T-helper 1 cell treated with Interleukin-12 subunit alpha and Interleukin-12 subunit beta and Interleukin-4 antibody, amounts not matched to agents 30 μg/mL and 1 μg/mL, for 36 hours (primary cell): ENCODE data around the gene ARHGAP20.
"Not testable (repeated sequence)": the region's sequence is repeated elsewhere in the genome, so short reads cannot be mapped to it uniquely, and the experiment has no call there.

Experiments
- H3K27ac Mint-ChIP-seq: one replicate; pipeline ENCODE4 v1.8.0; 2021; ENCODE audit warnings: mild to moderate bottlenecking, mixed read lengths
- H3K27me3 Mint-ChIP-seq: one replicate; pipeline ENCODE4 v1.8.0; 2021; ENCODE audit warnings: low read depth, mixed read lengths
- H3K36me3 Mint-ChIP-seq: one replicate; pipeline ENCODE4 v1.8.0; 2021; ENCODE audit warnings: low read depth, mixed read lengths
- H3K4me1 Mint-ChIP-seq: one replicate; pipeline ENCODE4 v1.8.0; 2021; ENCODE audit warnings: low read depth, mixed read lengths
- H3K4me3 Mint-ChIP-seq: one replicate; pipeline ENCODE4 v1.8.0; 2021; ENCODE audit warnings: mild to moderate bottlenecking, moderate library complexity, mixed read lengths
- H3K9me3 Mint-ChIP-seq: one replicate; pipeline ENCODE4 v1.8.0; 2021; ENCODE audit warnings: mixed read lengths

ARHGAP20 gene

DNA sequence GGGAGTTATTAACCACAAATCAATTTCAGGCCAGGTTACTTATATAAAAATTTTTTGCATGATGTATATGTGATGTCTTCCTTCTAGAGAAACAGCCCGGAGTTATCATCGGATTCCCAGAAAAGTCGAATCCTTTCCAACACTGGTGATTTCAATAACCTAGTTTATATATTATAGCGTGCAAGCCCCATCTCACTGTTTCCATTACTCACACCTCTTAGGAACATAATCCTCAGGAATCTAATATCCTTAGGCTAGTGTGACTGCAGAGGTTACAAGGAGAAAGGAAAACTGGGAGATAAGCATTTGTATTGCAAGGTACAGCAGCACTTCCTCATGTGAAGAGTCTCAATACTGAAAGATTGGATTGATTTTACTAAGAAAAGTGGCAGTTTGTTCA, 20.3 kb downstream of the ARHGAP20 start:
- Mint-ChIP-seq H3K27me3 (peaks cover 4% of the 10 kb centered on the region), H3K4me3 (no peak overlapping the region), H3K27ac (no peak overlapping the region), H3K4me1 (no peaks in the 10 kb centered on the region), H3K9me3 (no peaks in the 10 kb centered on the region), H3K36me3 (no peaks in the 10 kb centered on the region)

DNA sequence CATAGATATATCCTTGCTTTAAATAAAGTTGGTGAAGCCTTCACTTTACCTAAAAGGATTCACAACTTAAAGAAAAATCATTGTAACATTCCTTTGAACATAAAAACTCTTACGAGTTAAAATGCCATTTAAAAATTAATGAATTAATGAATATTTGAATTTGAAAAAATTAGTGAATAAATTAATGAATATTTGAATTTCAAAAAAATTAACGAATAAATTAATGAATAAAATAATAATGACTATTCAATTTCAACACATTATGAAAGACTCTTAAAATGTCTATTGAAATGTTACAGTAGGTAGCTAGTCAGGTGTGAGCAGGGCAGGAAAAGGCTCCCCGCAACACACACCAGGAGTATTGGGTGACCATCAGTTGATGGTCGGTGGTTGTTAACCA, 22.9 kb downstream of the ARHGAP20 start:
- H3K27me3 Mint-ChIP-seq: peaks cover 8% of the 10 kb centered on the region
- H3K27ac Mint-ChIP-seq: no peak overlapping the region
- H3K36me3 Mint-ChIP-seq: no peaks in the 10 kb centered on the region
- H3K4me1 Mint-ChIP-seq: no peaks in the 10 kb centered on the region
- H3K9me3 Mint-ChIP-seq: no peaks in the 10 kb centered on the region
- H3K4me3 Mint-ChIP-seq: no peak overlapping the region

DNA sequence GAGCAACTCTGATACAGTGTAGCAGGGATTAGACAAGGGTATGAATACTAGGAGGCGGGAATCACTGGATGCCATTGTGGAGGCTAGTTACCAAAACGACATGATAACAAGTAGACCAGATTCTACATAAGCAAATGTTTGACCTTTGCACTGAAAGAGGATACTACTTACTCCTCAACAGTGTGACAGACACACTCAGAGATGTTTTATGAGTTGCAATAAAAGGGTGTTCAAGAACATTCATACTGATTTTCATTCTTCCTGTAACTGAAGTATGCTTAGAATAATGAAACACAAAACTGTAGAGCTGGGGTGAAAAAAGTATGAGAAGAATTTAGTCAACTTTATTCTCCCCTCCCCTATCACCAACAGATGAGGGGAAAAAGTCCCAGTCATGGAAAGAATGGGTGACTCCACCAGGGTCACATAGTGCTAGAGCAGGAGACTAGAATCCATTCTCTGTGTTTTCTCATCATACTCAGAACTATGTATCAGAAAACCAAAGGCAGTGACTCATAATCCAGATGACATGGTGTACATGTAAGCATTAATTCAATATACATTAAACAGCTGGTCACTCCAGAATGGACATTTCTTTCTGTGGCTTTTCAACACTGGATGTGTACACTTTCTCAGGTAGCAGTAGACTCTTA, 32.8 kb downstream of the ARHGAP20 start:
- no peaks in the 10 kb centered on the region for H3K36me3 Mint-ChIP-seq
- no peak overlapping the region for H3K4me3 Mint-ChIP-seq
- H3K27ac Mint-ChIP-seq: no peak overlapping the region
- no peaks in the 10 kb centered on the region for H3K9me3 Mint-ChIP-seq
- peaks cover 6% of the 10 kb centered on the region for H3K27me3 Mint-ChIP-seq
- H3K4me1 Mint-ChIP-seq: no peaks in the 10 kb centered on the region

DNA sequence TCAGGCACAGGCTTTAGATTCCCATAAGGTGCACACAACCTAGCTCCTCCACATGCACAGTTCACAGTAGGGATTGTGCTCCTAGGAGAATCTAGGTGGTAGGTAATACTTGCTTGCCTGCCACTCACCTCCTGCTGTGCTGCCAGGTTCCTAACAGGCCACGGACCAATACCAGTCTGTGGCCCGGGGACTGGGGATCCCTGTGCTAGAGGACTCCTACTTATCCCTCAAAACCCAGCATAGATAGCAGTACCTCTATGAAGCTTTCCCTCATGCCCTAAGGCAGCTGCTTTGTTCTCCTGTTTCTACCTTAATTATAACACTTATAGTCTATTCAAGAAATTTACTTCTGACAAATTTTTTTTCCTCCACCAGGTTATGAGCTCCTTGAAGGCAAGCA, 36.7 kb downstream of the ARHGAP20 start:
- Mint-ChIP-seq H3K4me1 (no peaks in the 10 kb centered on the region), H3K27ac (no peak overlapping the region), H3K9me3 (no peaks in the 10 kb centered on the region), H3K4me3 (no peak overlapping the region), H3K27me3 (peaks cover 2% of the 10 kb centered on the region), H3K36me3 (no peaks in the 10 kb centered on the region)

DNA sequence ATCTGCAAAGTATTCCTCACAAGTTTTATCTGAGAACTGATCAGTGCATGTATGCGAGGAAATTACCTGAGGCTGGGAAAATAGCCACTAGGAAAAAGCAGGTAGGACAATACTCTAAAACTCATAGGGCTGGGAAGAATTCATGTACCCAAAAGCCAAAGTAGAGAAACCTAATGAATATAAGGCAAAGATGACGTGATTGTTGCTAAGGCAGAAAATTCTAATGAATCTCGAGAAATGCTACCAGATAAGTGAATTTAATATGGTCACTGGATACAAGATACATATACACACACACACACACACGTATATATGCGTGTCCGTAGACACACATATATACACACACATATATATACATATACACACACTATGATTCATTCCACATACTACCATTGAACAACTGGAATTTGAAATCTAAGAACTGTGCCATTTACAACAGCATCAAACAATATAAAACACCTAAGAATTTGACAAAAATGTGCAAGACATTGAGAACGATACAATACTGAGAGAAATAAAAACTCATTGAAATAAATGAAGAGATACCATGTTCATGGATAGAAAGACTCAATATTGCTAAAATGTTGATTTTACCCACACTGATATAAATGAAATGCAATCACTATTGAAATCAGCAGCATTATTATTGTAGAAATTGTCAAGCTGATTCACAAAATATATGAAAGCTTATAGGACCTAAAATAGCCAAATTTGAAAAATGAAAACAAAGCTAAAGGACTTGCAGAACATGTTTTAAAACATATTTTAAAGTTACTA, 46.4 kb downstream of the ARHGAP20 start:
- Mint-ChIP-seq H3K36me3 (no peaks in the 10 kb centered on the region), H3K27ac (no peak overlapping the region), H3K4me3 (no peak overlapping the region), H3K9me3 (no peaks in the 10 kb centered on the region), H3K27me3 (peaks cover 5% of the 10 kb centered on the region), H3K4me1 (no peaks in the 10 kb centered on the region)

DNA sequence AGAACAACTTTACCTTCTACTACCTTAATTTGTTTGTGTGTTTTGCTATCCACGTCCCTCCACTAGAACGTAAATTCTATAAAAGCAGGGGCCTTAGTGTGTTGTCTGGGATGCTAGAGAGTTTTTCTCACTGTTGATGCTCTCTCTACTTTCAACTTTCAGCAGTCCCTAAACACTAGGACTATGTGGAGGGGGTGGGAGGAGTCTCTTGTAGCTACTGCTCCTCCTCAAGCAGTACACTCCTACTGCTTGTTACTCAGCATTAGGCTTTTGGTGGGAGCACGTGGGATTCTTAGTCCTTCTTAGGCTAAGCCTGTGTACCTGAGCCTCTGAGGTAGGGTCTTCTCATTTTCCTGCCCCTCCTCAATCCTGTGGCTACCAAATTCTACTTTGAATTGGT, 56.3 kb downstream of the ARHGAP20 start:
- Mint-ChIP-seq H3K36me3 (peaks cover 1% of the 10 kb centered on the region), H3K4me3 (no peak overlapping the region), H3K27me3 (no peaks in the 10 kb centered on the region)

DNA sequence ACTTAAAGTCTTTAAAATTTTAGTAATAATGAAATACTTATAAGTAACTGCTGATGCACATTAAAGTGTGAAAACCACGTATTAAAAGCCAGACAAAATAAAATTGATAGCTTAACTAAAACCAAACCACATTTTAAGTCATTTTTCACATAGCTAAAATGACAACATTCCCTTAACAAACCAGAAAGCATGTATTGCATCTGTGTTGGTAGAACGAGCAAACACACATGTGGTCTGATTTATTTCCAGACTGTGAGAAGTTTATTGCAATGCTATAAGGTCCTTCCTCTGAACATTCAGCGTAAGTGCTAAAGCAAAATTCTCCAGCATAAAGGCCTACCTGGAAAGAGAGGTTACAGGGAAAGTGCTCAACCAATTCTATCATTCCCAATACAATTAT, 57.8 kb downstream of the ARHGAP20 start:
- peaks cover 4% of the 10 kb centered on the region for H3K9me3 Mint-ChIP-seq
- peaks cover 1% of the 10 kb centered on the region for H3K36me3 Mint-ChIP-seq
- no peaks in the 10 kb centered on the region for H3K4me1 Mint-ChIP-seq
- no peak overlapping the region for H3K4me3 Mint-ChIP-seq
- no peaks in the 10 kb centered on the region for H3K27me3 Mint-ChIP-seq
- H3K27ac Mint-ChIP-seq: no peak overlapping the region

More for the DNA sequence above, 56.3 kb downstream of the ARHGAP20 start:
- H3K27ac Mint-ChIP-seq: no peak overlapping the region
- no peaks in the 10 kb centered on the region for H3K4me1 Mint-ChIP-seq
- H3K9me3 Mint-ChIP-seq: peaks cover 3% of the 10 kb centered on the region

DNA sequence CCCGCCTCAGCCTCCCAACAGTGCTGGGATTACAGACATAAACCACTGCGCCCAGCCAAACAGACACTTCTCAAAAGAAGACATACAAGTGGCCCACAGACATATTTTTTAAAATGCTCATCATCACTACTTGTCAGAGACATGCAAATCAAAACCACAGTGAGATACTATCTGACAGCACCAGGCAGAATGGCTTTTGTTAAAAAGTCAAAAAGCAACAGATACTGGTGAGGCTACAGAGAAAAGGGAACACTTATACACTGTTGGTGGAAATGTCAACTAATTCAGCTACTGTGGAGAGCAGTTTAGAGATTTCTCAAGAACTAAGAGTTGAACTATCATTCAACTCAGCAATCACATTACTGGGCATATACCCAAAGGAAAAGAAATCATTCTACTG, 67.0 kb downstream of the ARHGAP20 start:
- Mint-ChIP-seq H3K4me1 (no peaks in the 10 kb centered on the region), H3K9me3 (no peaks in the 10 kb centered on the region), H3K27ac (no peak overlapping the region), H3K36me3 (no peaks in the 10 kb centered on the region), H3K27me3 (no peaks in the 10 kb centered on the region), H3K4me3 (no peak overlapping the region)

DNA sequence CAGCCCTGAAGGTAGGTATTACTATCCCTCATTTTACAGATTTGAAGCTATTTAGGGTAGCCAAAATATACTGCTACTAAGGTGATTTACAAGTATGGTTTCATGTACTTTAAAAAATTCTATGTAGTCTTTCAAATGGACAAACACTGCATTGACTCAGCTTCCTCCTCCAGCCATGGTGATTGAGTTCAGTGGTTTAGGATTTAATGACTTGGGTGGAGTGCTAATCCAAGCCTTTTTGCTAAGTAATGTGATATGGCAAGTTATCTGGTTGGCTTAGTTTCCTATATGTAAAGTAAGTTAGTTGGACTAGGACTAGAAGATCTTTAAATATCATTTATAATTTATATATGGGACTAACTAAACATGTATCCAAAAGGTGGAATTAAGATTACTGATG, 77.9 kb downstream of the ARHGAP20 start:
- Mint-ChIP-seq H3K27ac (no peak overlapping the region), H3K4me3 (no peak overlapping the region), H3K36me3 (no peaks in the 10 kb centered on the region), H3K9me3 (no peaks in the 10 kb centered on the region), H3K27me3 (no peaks in the 10 kb centered on the region), H3K4me1 (no peaks in the 10 kb centered on the region)

DNA sequence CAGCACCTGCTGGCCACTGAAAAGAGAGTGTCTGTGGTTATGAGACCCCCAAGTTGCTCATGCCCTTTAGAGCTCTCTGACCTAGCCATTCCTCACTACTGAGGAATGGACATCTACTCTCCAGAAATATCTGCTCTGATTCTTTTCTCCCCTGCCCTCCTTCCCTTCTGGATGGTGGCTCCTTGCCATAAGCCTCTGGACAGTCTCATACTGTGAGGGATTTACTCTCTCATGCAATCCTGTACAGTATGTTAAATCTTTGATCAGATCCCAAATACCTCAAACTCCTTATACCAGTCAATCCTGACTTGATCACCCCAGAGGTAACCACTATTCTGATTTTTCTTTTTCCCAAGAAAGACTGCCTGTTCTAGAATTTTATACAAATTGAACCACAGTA, 80.7 kb downstream of the ARHGAP20 start:
- H3K36me3 Mint-ChIP-seq: no peaks in the 10 kb centered on the region

DNA sequence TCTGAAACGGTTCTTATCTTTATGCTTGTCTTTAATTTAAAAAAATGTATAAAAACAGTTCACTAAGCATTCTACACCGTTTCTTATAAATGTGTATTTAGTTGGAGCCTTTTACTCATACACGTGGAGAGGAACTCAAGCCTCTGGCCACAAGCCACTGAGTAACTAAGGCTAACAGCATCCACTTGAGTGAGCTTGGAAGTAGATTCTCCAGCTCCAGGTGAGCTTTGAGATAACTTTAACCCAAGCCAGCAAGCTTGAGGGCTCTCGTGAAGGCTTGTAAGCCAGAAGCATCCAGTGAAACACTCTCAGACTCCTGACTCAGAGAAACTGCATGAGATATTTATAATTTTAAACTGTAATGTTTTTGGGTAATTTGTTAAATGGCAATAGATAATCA, 82.6 kb downstream of the ARHGAP20 start:
- Mint-ChIP-seq H3K27me3 (no peaks in the 10 kb centered on the region), H3K36me3 (no peaks in the 10 kb centered on the region), H3K4me3 (no peak overlapping the region)

More for the DNA sequence above, 80.7 kb downstream of the ARHGAP20 start:
- Mint-ChIP-seq H3K27ac (no peak overlapping the region), H3K9me3 (no peaks in the 10 kb centered on the region), H3K4me1 (no peaks in the 10 kb centered on the region), H3K27me3 (no peaks in the 10 kb centered on the region), H3K4me3 (no peak overlapping the region)

DNA sequence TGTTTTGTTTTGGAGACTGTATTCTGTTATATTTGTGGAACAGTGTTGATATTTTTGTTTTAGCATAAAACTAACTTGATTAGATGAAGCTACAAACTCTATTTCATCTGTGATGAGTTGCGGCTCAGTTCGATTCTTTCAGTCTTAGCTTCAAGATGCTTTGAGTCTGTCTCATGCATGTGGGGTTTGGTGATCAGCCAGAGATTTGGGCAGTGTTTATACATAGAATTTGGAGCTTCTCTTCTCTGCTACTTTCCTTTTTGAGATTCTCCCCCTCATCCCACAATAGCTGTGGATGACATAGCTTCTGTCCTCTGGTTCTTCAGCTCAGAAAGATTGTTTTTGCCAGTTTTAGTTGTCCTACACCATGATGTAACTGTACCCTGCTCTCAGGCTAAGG, 90.4 kb downstream of the ARHGAP20 start:
- no peak overlapping the region for H3K27ac Mint-ChIP-seq
- H3K4me3 Mint-ChIP-seq: no peak overlapping the region
- no peaks in the 10 kb centered on the region for H3K27me3 Mint-ChIP-seq
- no peaks in the 10 kb centered on the region for H3K36me3 Mint-ChIP-seq
- no peaks in the 10 kb centered on the region for H3K4me1 Mint-ChIP-seq
- H3K9me3 Mint-ChIP-seq: no peaks in the 10 kb centered on the region

More for the DNA sequence above, 82.6 kb downstream of the ARHGAP20 start:
- no peak overlapping the region for H3K27ac Mint-ChIP-seq
- no peaks in the 10 kb centered on the region for H3K4me1 Mint-ChIP-seq
- H3K9me3 Mint-ChIP-seq: no peaks in the 10 kb centered on the region

DNA sequence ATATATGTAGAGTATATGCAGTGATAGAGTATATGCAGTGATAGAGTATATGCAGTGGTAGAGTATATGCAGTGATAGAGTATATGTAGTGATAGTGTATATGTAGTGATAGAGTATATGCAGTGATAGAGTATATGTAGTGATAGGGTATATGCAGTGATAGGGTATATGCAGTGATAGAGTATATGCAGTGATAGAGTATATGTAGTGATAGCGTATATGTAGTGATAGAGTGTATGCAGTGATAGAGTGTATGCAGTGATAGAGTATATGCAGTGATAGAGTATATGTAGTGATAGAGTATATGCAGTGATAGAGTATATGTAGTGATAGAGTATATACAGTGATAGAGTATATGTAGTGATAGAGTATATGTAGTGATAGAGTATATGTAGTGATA, 92.9 kb downstream of the ARHGAP20 start:
- not testable (repeated sequence) for H3K4me1 Mint-ChIP-seq, H3K36me3 Mint-ChIP-seq, H3K27me3 Mint-ChIP-seq, H3K9me3 Mint-ChIP-seq, H3K27ac Mint-ChIP-seq, H3K4me3 Mint-ChIP-seq

DNA sequence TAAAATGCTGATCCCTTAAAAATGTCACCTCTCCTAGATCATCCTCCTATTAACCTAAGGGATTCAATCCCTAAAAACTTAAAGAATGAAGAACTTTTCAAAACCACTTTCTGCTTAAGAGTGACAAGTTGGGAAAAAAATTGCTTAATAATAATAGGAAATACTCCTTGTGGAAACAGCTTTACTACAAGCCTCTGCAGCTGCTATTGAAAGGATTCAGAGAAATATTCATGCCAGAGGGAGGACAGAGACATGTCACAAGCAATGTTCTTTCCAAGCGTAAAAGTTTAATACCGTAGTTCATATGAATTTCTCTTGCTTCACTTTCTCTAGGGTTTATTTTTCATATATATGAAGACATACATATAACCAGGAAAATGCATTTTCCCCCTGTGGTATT, 98.2 kb downstream of the ARHGAP20 start:
- H3K4me1 Mint-ChIP-seq: no peaks in the 10 kb centered on the region
- no peaks in the 10 kb centered on the region for H3K36me3 Mint-ChIP-seq
- H3K4me3 Mint-ChIP-seq: no peak overlapping the region
- no peaks in the 10 kb centered on the region for H3K9me3 Mint-ChIP-seq
- H3K27me3 Mint-ChIP-seq: peaks cover 3% of the 10 kb centered on the region
- H3K27ac Mint-ChIP-seq: no peak overlapping the region

DNA sequence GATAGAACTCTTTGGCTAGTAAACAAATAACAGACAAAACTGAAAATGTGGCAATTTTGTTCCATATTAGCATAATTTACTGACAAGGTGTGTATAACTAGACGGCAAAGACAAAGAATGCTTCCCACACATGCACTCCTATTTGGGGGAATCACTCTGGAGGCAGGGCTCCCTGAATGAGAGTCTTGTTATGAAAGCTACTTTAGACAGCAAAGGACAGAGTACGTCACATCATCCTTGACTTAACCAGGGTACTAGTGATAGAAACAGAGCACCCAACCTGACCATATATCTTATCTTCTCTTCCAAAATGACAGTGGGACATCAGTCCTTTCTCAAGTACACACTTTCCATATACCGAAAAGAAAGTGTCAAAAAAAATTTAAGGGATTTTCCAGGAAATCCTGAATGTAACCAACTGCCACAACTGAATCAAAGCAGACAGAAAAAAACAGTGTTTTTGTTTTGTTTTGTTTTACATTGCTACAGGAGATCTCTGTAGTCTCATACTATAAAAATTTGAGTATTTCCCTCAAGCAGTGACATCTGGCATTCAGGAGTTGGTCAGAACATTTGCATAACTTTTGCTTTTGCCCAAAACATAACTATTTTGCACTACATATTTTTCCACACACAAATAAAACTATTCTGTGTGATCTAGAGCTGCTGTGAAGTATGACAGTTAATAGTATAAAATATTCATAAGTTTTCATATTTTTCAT, 98.9 kb downstream of the ARHGAP20 start:
- H3K27me3 Mint-ChIP-seq: peaks cover 3% of the 10 kb centered on the region
- H3K27ac Mint-ChIP-seq: no peak overlapping the region
- no peaks in the 10 kb centered on the region for H3K36me3 Mint-ChIP-seq
- no peaks in the 10 kb centered on the region for H3K4me1 Mint-ChIP-seq
- H3K4me3 Mint-ChIP-seq: no peak overlapping the region
- no peaks in the 10 kb centered on the region for H3K9me3 Mint-ChIP-seq
